Loucy (cell line): ENCODE data around the gene RPUSD1.
"Not testable (repeated sequence)": the region's sequence is repeated elsewhere in the genome, so short reads cannot be mapped to it uniquely, and the experiment has no call there.

ENCODE experiments used
- H2AFZ ChIP-seq: fragments of 200-600 bp; sonication (generic); 2 replicates; pipeline ENCODE4 v1.6.0; 2016; ENCODE audit warnings: antibody characterized with exemption, mild to moderate bottlenecking, low read length, moderate library complexity
- H3F3A ChIP-seq: fragments of 200-600 bp; 2 replicates; pipeline ENCODE4 v1.6.0; 2016; ENCODE audit warnings: antibody characterized with exemption, low read depth, mild to moderate bottlenecking
- H3K27me3 ChIP-seq: fragments of 200-600 bp; sonication (generic); 2 replicates; pipeline ENCODE4 v1.6.1; 2014; ENCODE audit warnings: low read length, mild to moderate bottlenecking; ENCODE audit not compliant: insufficient read depth, poor library complexity, severe bottlenecking
- H3K36me3 ChIP-seq: fragments of 200-600 bp; sonication (generic); 2 replicates; pipeline ENCODE4 v1.6.1; 2016; ENCODE audit warnings: low read length; ENCODE audit not compliant: insufficient read depth
- H3K4me1 ChIP-seq: fragments of 200-600 bp; sonication (generic); 2 replicates; pipeline ENCODE4 v1.5.1; 2014; ENCODE audit warnings: low read length, mild to moderate bottlenecking; ENCODE audit not compliant: insufficient read depth, poor library complexity, severe bottlenecking
- H3K4me2 ChIP-seq: fragments of 200-600 bp; sonication (generic); 2 replicates; pipeline ENCODE4 v1.6.0; 2014; ENCODE audit warnings: antibody characterized with exemption, low read length, low read depth, mild to moderate bottlenecking; ENCODE audit not compliant: poor library complexity, severe bottlenecking
- H3K4me3 ChIP-seq: fragments of 200-600 bp; sonication (generic); 2 replicates; pipeline ENCODE4 v1.5.1; 2014; ENCODE audit warnings: low read length, mild to moderate bottlenecking, mixed read lengths; ENCODE audit not compliant: poor library complexity, severe bottlenecking
- H3K79me2 ChIP-seq: fragments of 200-600 bp; sonication (generic); 2 replicates; pipeline ENCODE4 v1.6.1; 2014; ENCODE audit warnings: low read length; ENCODE audit not compliant: insufficient read depth
- H3K9ac ChIP-seq: fragments of 200-600 bp; sonication (generic); 2 replicates; pipeline ENCODE4 v1.6.0; 2014; ENCODE audit warnings: mild to moderate bottlenecking, low read depth, low read length, moderate library complexity; ENCODE audit not compliant: poor library complexity, severe bottlenecking
- H3K9me2 ChIP-seq: fragments of 200-600 bp; sonication (generic); replicated peaks from 2 replicates; pipeline ENCODE4 v1.6.1; 2016; ENCODE audit warnings: low read depth, low read length, mixed read lengths
- H3K9me3 ChIP-seq: fragments of 200-600 bp; sonication (generic); 2 replicates; pipeline ENCODE4 v1.6.1; 2014; ENCODE audit warnings: mild to moderate bottlenecking, antibody characterized with exemption, low read length, low read depth; ENCODE audit not compliant: insufficient read depth
- H4K20me1 ChIP-seq: fragments of 200-600 bp; sonication (generic); 2 replicates; pipeline ENCODE4 v1.6.0; 2014; ENCODE audit warnings: antibody characterized with exemption, low read length, mild to moderate bottlenecking; ENCODE audit not compliant: insufficient read depth, poor library complexity, severe bottlenecking
- EZH2phosphoT487 ChIP-seq: fragments of 200-600 bp; IDR thresholded peaks from 2 replicates; pipeline ENCODE4 v1.6.1; 2018; ENCODE audit warnings: antibody characterized with exemption, mild to moderate bottlenecking, moderate library complexity, borderline replicate concordance
- TF ChIP-seq, protein P1 (sequence below): fragments of 200-600 bp; sonication (generic); conservative IDR thresholded peaks from 2 replicates; pipeline ENCODE4 v1.5.1; 2014; ENCODE audit warnings: mild to moderate bottlenecking, antibody characterized with exemption, low read length

Gene RPUSD1

DNA sequence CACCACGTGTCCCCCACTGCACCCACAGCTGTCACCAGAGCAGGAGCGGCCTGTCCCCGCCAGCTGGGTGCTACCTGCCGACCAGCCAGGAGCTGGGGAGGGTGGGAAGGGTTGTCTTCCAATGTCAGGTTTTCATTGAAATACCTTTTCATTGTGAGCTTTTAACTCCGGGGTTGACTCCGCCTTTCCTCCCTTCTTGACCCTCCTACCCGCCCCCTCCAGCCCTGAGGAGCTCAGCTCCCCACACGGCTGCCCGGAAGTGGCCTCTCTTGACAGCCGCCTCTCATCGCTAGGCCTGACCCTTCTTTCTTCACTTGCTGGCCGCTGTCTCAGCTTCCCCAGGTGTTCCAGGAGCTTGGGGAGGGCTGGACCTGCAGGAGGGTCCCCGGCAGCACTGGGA is 33.6 kb upstream of the RPUSD1 start:
- peaks cover 11% of the 10 kb centered on the region for H3K4me1 ChIP-seq
- H3K79me2 ChIP-seq: no peaks in the 10 kb centered on the region
- no peak overlapping the region for H2AFZ ChIP-seq
- TF ChIP-seq, protein P1, sequence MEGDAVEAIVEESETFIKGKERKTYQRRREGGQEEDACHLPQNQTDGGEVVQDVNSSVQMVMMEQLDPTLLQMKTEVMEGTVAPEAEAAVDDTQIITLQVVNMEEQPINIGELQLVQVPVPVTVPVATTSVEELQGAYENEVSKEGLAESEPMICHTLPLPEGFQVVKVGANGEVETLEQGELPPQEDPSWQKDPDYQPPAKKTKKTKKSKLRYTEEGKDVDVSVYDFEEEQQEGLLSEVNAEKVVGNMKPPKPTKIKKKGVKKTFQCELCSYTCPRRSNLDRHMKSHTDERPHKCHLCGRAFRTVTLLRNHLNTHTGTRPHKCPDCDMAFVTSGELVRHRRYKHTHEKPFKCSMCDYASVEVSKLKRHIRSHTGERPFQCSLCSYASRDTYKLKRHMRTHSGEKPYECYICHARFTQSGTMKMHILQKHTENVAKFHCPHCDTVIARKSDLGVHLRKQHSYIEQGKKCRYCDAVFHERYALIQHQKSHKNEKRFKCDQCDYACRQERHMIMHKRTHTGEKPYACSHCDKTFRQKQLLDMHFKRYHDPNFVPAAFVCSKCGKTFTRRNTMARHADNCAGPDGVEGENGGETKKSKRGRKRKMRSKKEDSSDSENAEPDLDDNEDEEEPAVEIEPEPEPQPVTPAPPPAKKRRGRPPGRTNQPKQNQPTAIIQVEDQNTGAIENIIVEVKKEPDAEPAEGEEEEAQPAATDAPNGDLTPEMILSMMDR: no peak
- H3K9ac ChIP-seq: no peak overlapping the region
- no peaks in the 10 kb centered on the region for H3K36me3 ChIP-seq
- H3K27me3 ChIP-seq: no peaks in the 10 kb centered on the region
- H4K20me1 ChIP-seq: no peaks in the 10 kb centered on the region
- no peak overlapping the region for H3K4me2 ChIP-seq
- H3F3A ChIP-seq: no peaks in the 10 kb centered on the region
- H3K4me3 ChIP-seq: no peak overlapping the region
- H3K9me2 ChIP-seq: no peaks in the 10 kb centered on the region
- no peaks in the 10 kb centered on the region for H3K9me3 ChIP-seq

DNA sequence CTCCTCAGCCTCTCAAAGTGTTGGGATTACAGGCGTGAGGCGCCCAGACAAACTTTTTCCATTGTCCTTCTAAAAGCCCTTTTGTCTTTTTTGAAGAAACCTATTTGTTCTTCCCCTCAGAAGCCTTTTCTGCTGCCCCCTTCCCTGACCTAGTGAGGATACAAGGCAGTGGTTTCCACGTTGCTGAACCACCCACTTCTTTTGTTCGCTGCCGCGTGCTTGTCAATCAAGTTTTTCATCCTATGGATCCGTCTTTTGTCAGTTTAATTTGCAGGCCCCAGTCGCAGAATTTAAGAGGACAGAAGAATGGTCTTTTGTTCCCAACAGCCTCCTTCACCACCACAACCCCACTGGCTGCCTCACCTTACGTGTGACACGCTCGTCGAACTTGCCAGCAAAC is 32.6 kb upstream of the RPUSD1 start:
- no peak for TF ChIP-seq EZH2phosphoT487
- TF ChIP-seq, protein P1: no peak
- no peaks in the 10 kb centered on the region for H3K9me2 ChIP-seq
- no peaks in the 10 kb centered on the region for H3K9me3 ChIP-seq
- no peak overlapping the region for H2AFZ ChIP-seq
- H3K79me2 ChIP-seq: no peaks in the 10 kb centered on the region
- no peak overlapping the region for H3K9ac ChIP-seq
- no peaks in the 10 kb centered on the region for H3F3A ChIP-seq
- H4K20me1 ChIP-seq: no peaks in the 10 kb centered on the region
- no peak overlapping the region for H3K4me2 ChIP-seq
- H3K27me3 ChIP-seq: no peaks in the 10 kb centered on the region
- no peak overlapping the region for H3K4me3 ChIP-seq
- peaks cover 11% of the 10 kb centered on the region for H3K4me1 ChIP-seq
- H3K36me3 ChIP-seq: no peaks in the 10 kb centered on the region

DNA sequence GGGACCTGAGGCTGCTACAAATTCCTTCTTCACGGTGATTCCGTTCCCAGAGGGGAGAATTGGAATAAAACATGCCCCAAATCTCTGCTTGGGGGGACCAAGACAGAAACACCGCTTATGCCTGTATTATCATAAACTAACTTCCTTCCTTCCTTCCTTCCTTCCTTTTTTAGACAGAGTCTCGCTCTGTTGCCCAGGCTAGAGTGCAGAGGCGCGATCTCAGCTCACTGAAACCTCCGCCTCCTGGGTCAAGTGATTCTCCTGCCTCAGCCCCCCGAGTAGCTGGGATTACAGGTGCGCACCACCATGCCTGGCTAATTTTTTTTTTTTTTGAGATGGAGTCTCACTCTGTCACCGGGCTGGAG is 31.8 kb upstream of the RPUSD1 start:
- H3K9ac ChIP-seq: peak overlapping the region; percentile 55
- peaks cover 11% of the 10 kb centered on the region for H3K4me1 ChIP-seq
- not testable (repeated sequence) for H3K9me2 ChIP-seq, H3K27me3 ChIP-seq, H3K79me2 ChIP-seq, H3K9me3 ChIP-seq, H3F3A ChIP-seq, H4K20me1 ChIP-seq, H3K36me3 ChIP-seq, H2AFZ ChIP-seq
- peak overlapping the region; percentile 79 for H3K4me2 ChIP-seq
- peak overlapping the region; percentile 65 for H3K4me3 ChIP-seq

DNA sequence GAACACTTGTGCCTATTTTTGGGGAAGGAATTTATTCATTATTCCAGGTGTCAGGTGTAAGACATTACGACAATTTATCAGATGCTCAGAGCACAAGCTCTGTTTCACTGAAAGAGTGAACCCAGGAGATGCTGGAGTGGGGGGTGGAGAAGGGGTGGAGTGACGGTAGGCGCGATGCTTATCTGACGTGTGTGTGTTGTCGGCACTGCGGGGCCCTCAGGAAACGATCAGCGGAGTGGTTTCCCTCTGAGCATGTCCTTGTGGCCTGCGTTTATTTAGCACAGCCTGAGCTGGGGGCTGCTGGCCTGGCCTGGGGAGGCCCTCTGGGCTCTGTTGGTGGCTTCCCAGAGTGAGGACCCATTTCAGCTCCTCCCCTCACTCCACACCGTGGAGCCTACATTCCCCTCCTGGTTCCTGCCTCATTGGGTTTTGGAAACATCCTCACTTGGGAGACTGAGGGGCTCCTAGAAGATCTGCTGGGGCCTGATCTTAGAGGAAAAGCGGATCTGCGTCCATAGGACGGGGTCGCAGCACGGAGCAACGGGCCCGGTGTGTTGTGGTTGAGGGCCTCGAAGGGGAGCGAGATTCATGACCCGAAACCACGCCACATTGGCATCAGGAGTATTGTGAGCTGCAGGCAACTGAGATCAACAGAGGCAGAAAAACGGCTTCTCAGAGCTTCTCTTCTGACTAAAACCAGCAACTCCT is 31.3 kb upstream of the RPUSD1 start:
- Histone ChIP-seq H3K4me1 (peaks cover 11% of the 10 kb centered on the region), H3K4me3 (peak overlapping the region; percentile 65), H3K9ac (peak overlapping the region; percentile 55), H3K36me3 (no peaks in the 10 kb centered on the region), H3F3A (no peaks in the 10 kb centered on the region), H4K20me1 (no peaks in the 10 kb centered on the region), H3K27me3 (no peaks in the 10 kb centered on the region), H2AFZ (0 out of 2 replicates have a peak overlapping the region, but pooled peaks have one; percentile 36), H3K4me2 (peak overlapping the region; percentile 79), H3K79me2 (no peaks in the 10 kb centered on the region), H3K9me2 (no peaks in the 10 kb centered on the region), H3K9me3 (no peaks in the 10 kb centered on the region)
- no peak for TF ChIP-seq EZH2phosphoT487
- TF ChIP-seq, protein P1: no peak
